ENCODE results near the gene IFRD1.

IFRD1 gene

DNA sequence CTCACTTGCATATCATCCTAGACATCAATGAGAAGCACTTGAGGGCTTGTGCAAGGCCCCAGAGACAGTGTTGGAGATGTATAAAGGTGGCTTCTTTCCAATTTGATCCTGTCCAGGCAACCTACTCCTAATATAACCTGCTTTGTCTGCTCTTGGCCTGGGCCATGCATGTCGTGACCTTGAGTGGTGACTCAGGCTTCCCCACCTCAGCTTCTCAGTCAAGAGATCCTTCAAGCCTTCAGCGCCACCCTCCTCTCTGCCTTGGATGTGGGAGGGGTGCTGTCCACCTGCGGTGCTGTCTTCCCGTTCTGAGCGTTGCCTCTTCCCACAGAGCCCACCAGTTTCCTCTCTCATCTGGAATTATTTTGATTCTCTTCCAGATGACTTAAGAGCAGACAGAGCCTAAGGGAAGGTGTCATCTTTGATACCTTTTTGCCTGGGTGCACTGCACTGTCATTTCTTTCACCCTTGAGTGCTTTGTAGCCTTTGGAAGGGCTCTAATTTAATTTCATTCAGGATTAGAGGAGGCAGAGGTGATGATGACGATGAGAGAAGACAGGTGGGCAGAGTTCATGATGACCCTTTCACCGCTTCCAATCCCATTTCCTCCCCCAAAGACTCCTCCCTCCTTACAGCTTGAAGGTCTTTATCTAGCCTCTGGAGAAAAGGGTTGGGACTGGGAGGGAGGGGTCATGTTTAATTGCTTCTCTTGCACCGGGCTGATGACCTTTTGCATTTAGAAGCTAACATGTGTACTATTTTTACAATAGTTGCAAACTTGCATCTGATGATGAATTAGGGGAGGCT, 37.4 kb downstream of the IFRD1 start:
- DNase-seq (ENCODE audit: low read depth in 2 of 2, low spot score in 1 of 2) = no peak

- DNase-seq (ENCODE audit: low read depth in 2 of 2, low spot score in 1 of 2) = no peak
These were observed 37.9 kb downstream of the IFRD1 start for GRCh38 chr7:112488264-112488552.

- DNase-seq (ENCODE audit: low read depth in 2 of 2, low spot score in 1 of 2) = no peak
These were observed 41.9 kb downstream of the IFRD1 start for GRCh38 chr7:112492186-112492585.

DNA sequence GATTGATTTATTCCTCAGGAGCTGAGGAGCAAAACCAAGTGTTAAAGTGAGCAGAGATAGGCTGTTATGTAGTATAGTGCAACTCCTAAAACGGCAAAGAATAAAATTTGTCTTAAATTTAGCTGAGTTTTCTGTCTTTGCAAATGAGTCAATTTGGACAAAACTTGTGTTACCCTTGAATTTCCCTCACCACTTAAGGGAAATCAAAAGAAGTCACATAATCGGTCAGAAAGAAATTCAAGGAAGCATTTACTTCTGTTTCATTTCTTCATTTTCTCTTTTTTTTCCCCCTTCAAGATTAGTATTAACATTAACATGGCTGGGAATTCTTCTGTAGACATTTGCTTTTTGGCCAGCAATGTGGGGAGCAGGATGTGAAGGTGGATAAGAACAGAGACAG, 44.4 kb downstream of the IFRD1 start:
- no peak for DNase-seq (ENCODE audit: low read depth in 2 of 2, low spot score in 1 of 2)

GRCh38 chr7:112495156-112495788, 45.0 kb downstream of the IFRD1 start:
- DNase-seq (ENCODE audit: low read depth in 2 of 2, low spot score in 1 of 2) = no peak

- DNase-seq (ENCODE audit: low read depth in 2 of 2, low spot score in 1 of 2) = no peak
These were observed 45.7 kb downstream of the IFRD1 start for GRCh38 chr7:112495810-112496462.

GRCh38 chr7:112497481-112497880, 47.2 kb downstream of the IFRD1 start:
- no peak for DNase-seq (ENCODE audit: low read depth in 2 of 2, low spot score in 1 of 2)

GRCh38 chr7:112500619-112501018, 50.4 kb downstream of the IFRD1 start:
- no peak for DNase-seq (ENCODE audit: low read depth in 2 of 2, low spot score in 1 of 2)

- DNase-seq (ENCODE audit: low read depth in 2 of 2, low spot score in 1 of 2) = no peak
These were observed 51.7 kb downstream of the IFRD1 start for GRCh38 chr7:112501801-112502503.

- DNase-seq (ENCODE audit: low read depth in 2 of 2, low spot score in 1 of 2) = no peak
These were observed 52.4 kb downstream of the IFRD1 start for GRCh38 chr7:112502700-112503099.

DNA sequence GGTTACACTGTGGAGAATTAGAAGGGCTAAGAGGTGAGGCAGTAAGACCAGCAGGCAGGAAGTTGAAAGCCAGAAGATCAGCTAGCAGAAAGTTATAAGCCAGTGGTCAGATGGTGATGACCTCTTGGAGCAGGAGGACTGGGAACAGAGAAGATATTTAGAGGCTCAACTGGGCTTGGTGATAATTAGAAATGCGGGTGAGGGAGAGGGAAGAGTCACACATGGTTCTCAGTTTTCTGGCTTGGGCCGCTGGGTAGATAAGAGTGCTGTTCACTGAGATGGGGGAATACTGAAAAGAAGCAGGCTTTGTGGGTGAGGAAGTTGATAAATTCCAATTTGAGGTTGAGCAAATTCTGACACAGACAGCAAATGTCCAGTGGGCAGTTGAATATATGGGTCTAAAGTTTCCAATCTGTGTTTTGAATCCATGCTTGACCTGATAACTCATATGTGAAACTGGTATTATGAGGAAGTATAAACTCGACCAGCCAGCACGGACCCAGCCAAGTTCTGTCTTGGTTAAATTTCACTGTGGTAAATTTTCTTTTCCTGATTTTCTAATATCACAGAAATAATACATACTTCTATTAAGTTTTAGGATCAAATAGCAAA, 53.2 kb downstream of the IFRD1 start:
- DNase-seq (ENCODE audit: low read depth in 2 of 2, low spot score in 1 of 2) = no peak

- DNase-seq (ENCODE audit: low read depth in 2 of 2, low spot score in 1 of 2) = no peak
These were observed 53.9 kb downstream of the IFRD1 start for GRCh38 chr7:112504093-112504695.

- no peak for DNase-seq (ENCODE audit: low read depth in 2 of 2, low spot score in 1 of 2)
These were observed 55.2 kb downstream of the IFRD1 start for GRCh38 chr7:112505495-112505894.

GRCh38 chr7:112508404-112508803, 58.1 kb downstream of the IFRD1 start:
- DNase-seq (ENCODE audit: low read depth in 2 of 2, low spot score in 1 of 2) = no peak

DNA sequence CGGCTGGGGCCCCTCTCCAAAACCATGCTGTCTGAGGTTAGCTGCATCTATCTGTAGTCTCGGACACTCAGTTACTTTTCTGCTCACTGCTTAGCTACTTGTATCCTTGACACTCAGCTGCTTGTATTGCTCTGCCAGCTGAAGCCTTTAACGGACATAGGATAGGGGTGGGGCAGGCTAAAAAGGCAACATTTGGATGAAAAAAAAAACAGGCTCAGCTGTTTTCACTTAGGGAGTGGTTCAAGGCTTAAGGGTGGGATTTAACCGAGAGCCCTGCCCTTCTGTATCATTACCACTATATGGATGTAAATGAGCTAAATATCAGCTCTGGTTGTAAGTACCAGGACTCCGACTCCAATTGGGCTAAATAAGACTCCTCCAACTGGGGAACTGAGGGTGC, 59.1 kb downstream of the IFRD1 start:
- no peak for DNase-seq (ENCODE audit: low read depth in 2 of 2, low spot score in 1 of 2)

- DNase-seq (ENCODE audit: low read depth in 2 of 2, low spot score in 1 of 2) = no peak
These were observed 59.9 kb downstream of the IFRD1 start for GRCh38 chr7:112510001-112510742.

DNA sequence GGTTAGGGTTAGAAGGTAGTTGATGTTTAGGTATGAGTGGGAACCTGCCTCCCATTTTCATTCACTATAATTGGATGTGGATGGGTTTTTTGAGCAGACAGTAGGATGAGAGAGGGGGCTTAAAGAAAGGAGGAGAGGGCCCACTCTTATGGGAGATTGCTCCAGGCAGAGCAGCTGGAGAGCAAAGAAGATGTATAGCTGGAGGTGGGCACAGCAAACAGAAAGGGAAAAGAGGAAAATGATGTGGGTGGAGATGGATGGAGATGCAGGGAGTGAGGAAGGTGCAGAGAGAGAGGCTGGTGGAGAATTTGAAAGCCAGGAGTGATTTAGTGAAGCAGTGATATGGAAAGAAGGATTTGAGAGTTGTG, 60.5 kb downstream of the IFRD1 start:
- DNase-seq (ENCODE audit: low read depth in 2 of 2, low spot score in 1 of 2) = no peak

DNA sequence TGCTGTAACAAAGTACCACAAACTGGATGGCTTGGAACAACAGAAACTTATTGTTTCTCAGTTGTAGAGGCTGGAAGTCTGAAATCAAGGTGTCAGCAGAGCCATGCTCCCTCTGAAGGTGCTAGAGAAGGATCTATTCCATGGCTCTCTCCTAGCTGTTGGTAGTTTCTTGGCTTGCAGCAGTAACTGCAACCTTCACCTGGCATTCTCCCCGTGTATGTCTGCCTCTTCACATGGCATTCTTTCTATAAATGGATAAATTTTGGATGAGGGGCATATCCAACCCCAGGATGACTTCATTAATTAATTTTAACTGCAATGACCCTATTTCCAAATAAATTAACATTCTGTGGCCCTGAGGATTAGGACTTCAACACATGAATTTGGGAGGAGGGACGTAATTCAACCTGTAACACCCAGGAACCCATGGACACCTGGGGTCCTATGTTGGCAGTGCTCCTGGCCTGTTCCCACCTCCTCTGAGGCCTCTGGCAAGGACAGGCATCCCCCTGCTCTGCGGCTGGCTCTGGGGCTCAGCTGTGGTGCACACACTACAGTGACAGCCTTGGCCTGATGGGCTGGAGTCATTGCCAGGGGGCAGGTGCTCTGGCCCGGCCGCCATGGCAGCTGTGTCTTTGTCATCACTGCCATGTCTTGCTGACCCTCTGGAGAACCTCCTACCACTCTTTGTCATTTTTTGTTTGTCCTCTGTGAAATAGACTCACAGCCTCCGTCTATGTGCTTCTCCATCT, 61.4 kb downstream of the IFRD1 start:
- no peak for DNase-seq (ENCODE audit: low read depth in 2 of 2, low spot score in 1 of 2)

DNA sequence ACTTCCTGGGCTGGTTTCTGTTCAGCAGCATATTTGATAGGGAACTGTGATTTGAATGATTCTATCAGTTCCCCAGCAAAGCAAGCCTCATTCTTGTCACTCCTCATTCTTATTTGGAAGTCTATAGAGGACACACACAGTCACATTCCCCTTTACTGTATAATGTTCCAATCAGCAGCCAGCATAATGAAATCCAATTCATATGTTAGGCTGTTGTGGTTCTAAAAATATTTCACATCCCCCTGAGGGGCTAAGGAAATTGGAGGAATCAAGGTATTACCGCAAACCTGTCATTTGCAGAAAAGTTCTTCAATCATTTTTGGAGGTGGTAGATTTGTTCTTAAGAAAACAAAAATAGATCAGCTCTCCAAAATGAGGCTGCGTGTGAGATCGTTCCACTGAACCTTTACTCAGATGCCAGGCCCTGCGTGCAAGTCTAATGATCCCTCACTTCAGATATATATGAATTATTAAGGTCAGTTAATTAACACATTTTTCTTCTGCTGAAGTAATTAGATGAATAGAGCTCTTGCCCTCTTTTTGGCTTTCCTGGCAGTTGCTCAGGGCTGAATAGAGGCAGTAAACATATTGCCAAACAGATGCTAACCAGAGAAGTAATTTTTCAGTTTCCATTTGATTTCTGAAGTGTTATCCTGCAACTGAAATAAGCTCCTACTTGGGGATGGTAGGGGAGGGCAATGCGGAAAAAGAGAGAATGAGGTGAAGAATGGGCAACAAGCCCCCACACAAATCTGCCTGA, 62.4 kb downstream of the IFRD1 start:
- DNase-seq (ENCODE audit: low read depth in 2 of 2, low spot score in 1 of 2) = no peak
